Measurements from ENCODE around the gene CNIH4.
"Not testable (repeated sequence)": the region's sequence is repeated elsewhere in the genome, so short reads cannot be mapped to it uniquely, and the experiment has no call there.

CNIH4 gene

GRCh38 chr1:224356685-224357625, at the start of gene CNIH4:
Gene CNIH4, plus strand, starts transcription at chr1:224356879. Its CDS starts 46 bp downstream, at chr1:224356925.
- Mint-ChIP-seq H3K9me3 (no peaks in the 10 kb centered on the region), H3K4me1 (peaks cover 13 to 30% of the 10 kb centered on the region in 2 donors), H3K4me3 (peak within 1 kb of the TSS; percentile 96 to 97), H3K36me3 (peaks cover 9 to 10% of the 10 kb centered on the region in 2 donors), H3K27me3 (no peaks in the 10 kb centered on the region), H3K27ac (peak within 1 kb of the TSS; percentile 92)
- peak; percentile 99 for ATAC-seq (replicated peaks)
- DNase-seq, result peak; percentile 85

DNA sequence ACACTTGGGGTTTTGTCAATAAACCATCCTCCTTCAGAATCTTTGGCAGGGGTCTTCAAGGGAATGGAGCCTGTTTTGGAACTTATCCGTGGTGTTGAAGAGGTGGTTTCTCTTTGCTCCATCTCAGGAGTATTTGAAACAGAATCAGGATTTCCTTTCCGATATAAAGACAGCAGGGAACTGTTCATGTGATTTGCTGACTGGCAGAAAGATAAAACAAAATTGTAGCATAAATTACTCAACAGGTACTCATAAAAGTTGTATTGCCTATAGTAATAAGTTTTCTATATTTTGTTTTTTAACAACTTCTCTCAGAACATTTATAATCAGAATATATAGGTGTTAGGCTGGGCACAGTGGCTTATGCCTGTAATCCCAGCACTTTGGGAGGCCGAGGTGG, 48.6 kb upstream of the CNIH4 start:
- Mint-ChIP-seq H3K27ac (no peak overlapping the region), H3K4me3 (no peak overlapping the region), H3K4me1 (no peaks in the 10 kb centered on the region), H3K36me3 (peaks cover 23 to 42% of the 10 kb centered on the region in 2 donors), H3K27me3 (no peaks in the 10 kb centered on the region), H3K9me3 (no peaks in the 10 kb centered on the region)
- ATAC-seq (replicated peaks), result no peak
- DNase-seq, result no peak

- not testable (repeated sequence) for H3K27me3 Mint-ChIP-seq; H3K4me3 Mint-ChIP-seq; H3K4me1 Mint-ChIP-seq; ATAC-seq (replicated peaks); H3K9me3 Mint-ChIP-seq; DNase-seq; H3K27ac Mint-ChIP-seq
- H3K36me3 Mint-ChIP-seq, result peaks cover 19 to 34% of the 10 kb centered on the region in 2 donors
Measured at GRCh38 chr1:224311503-224311902, 45.2 kb upstream of the CNIH4 start.

GRCh38 chr1:224312025-224312424, 44.7 kb upstream of the CNIH4 start:
- Mint-ChIP-seq H3K27me3 (no peaks in the 10 kb centered on the region), H3K9me3 (no peaks in the 10 kb centered on the region), H3K4me1 (no peaks in the 10 kb centered on the region), H3K4me3 (no peak overlapping the region), H3K36me3 (peaks cover 19 to 33% of the 10 kb centered on the region in 2 donors), H3K27ac (no peak overlapping the region)
- DNase-seq, result no peak
- no peak for ATAC-seq (replicated peaks)

DNA sequence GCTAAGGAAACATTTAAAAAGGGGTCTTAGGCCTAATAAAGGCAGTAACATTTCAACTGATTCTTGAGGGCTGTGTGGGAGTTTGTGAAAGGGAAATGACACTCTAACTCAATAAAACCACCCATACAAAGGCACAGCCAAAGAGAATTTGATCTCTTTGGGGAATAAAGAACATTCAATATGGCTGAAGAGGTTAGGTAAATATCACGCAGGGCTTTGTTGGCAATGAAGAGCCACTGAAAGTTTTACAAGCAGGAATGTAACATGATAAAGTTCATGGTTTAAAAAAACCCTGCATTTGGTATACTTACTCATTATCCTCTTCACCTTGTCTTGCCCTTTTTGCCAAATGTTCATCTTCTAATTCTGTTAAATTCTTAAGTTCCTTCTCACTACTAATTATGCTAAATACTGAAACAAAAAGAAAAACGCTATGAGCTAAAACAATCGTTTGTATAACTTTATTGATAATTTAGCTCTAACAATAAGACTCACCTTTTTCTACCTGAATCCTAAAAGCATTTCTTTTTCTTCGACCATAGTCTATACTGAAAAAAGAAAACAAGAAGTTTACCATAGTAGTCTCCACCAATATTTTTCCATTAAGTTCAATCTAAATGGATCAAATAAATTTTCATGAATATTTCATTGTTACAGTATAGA, 39.2 kb upstream of the CNIH4 start:
- H3K4me3 Mint-ChIP-seq, result no peak overlapping the region
- ATAC-seq (replicated peaks) (no peak), DNase-seq (no peak)
- no peaks in the 10 kb centered on the region for H3K27me3 Mint-ChIP-seq
- H3K27ac Mint-ChIP-seq, result no peak overlapping the region
- H3K4me1 Mint-ChIP-seq, result peaks cover 3 to 17% of the 10 kb centered on the region in 2 donors
- H3K36me3 Mint-ChIP-seq, result peaks cover 9 to 28% of the 10 kb centered on the region in 2 donors
- H3K9me3 Mint-ChIP-seq, result no peaks in the 10 kb centered on the region

DNA sequence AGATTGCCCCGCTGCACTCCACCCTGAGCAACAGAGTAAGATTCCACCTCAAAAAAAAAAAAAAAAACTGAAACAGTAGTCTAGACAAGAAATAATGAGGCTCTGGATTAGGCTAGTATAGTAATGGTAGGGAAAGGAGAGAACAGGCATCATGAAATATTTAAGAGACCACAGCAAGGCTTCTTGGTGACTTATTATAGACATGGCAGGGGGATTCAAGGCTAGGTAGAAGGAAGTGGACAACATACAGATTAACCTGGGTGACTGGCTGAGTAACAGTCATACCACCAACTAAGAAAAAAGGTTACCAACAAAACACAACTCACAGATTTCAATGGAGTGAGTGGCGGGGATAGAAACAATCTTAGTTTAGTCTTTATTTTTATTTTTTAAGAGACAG, 35.0 kb upstream of the CNIH4 start:
- ATAC-seq (replicated peaks) (no peak), DNase-seq (no peak)
- Mint-ChIP-seq H3K9me3 (no peaks in the 10 kb centered on the region), H3K36me3 (peaks cover 12 to 15% of the 10 kb centered on the region in 2 donors), H3K27me3 (no peaks in the 10 kb centered on the region), H3K4me1 (peaks cover 3 to 25% of the 10 kb centered on the region in 2 donors), H3K27ac (no peak overlapping the region), H3K4me3 (no peak overlapping the region)

DNA sequence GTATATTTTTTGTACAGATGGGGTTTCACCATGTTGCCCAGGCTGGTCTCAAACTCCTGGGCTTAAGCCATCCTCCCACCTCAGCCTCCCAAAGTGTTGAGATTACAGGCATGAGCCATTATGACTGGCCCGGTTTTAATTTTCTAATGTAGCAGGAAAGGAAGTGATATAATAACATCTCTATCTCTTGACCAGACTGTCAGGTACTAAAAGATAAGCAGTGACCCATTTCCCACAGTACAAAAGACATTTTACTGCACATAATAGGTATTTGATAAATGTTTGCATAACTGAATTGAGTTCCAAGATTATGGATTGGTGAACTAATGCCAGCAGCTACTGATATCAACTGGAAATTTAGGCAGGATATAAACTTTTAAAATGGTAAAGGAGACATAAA, 30.7 kb upstream of the CNIH4 start:
- no peak overlapping the region for H3K4me3 Mint-ChIP-seq
- DNase-seq (no peak), ATAC-seq (replicated peaks) (no peak)
- H3K9me3 Mint-ChIP-seq, result no peaks in the 10 kb centered on the region
- H3K4me1 Mint-ChIP-seq, result peaks cover 14 to 44% of the 10 kb centered on the region in 2 donors
- peaks cover 12 to 14% of the 10 kb centered on the region in 2 donors for H3K36me3 Mint-ChIP-seq
- H3K27ac Mint-ChIP-seq, result no peak overlapping the region
- H3K27me3 Mint-ChIP-seq, result no peaks in the 10 kb centered on the region

- DNase-seq, result no peak
- peak overlapping the region; percentile 1 for H3K27ac Mint-ChIP-seq
Measured at GRCh38 chr1:224328644-224329043, 28.0 kb upstream of the CNIH4 start.

GRCh38 chr1:224329484-224329841, 27.2 kb upstream of the CNIH4 start:
- Mint-ChIP-seq H3K4me1 (peaks cover 20 to 48% of the 10 kb centered on the region in 2 donors), H3K27ac (peak overlapping the region; percentile 99), H3K27me3 (no peaks in the 10 kb centered on the region), H3K36me3 (peaks cover 0 to 4% of the 10 kb centered on the region in 2 donors), H3K4me3 (peak overlapping the region; percentile 85 to 99), H3K9me3 (no peaks in the 10 kb centered on the region)
- DNase-seq (no peak), ATAC-seq (replicated peaks) (no peak)

More at GRCh38 chr1:224328644-224329043, 28.0 kb upstream of the CNIH4 start:
- no peak for ATAC-seq (replicated peaks)
- Mint-ChIP-seq H3K4me3 (peak overlapping the region; percentile 43 to 67), H3K9me3 (no peaks in the 10 kb centered on the region), H3K27me3 (no peaks in the 10 kb centered on the region), H3K36me3 (peaks cover 0 to 7% of the 10 kb centered on the region in 2 donors), H3K4me1 (peaks cover 13 to 40% of the 10 kb centered on the region in 2 donors)

- DNase-seq (peak; percentile 76), ATAC-seq (replicated peaks) (peak; percentile 82 to 88)
- Mint-ChIP-seq H3K4me1 (peaks cover 21 to 53% of the 10 kb centered on the region in 2 donors), H3K9me3 (no peaks in the 10 kb centered on the region), H3K4me3 (peak within 1 kb of the TSS; percentile 85 to 99), H3K27ac (peak within 1 kb of the TSS; percentile 99), H3K27me3 (no peaks in the 10 kb centered on the region), H3K36me3 (peaks cover 0 to 4% of the 10 kb centered on the region in 2 donors)
Measured at GRCh38 chr1:224329842-224330753, 26.6 kb upstream of the CNIH4 start, which contains the start of gene NVL. Gene NVL, minus strand, starts transcription at chr1:224330172. Its CDS starts 45 bp downstream, at chr1:224330127.

DNA sequence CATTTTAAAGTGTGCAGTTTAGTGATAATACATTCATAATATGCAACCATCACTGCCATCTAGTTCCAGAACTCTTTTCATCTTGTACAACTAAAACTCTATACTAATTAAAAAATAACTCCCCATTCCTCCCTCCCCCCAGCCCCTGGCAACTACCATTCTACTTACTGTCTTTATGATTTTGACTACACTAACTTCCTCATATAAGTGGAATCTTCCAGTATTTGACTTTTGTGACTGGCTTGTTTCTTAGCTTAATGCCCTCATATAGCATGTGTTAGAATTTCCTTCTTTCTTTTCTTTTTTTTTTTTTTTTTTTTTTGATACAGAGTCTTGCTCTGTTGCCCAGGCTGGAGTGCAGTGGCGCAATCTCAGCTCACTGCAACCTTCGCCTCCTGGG, 25.4 kb upstream of the CNIH4 start:
- Mint-ChIP-seq H3K4me1 (peaks cover 21 to 53% of the 10 kb centered on the region in 2 donors), H3K36me3 (peaks cover 0 to 4% of the 10 kb centered on the region in 2 donors), H3K27ac (no peak overlapping the region), H3K4me3 (peak overlapping the region in 1 of 2 donors; percentile 16), H3K9me3 (no peaks in the 10 kb centered on the region), H3K27me3 (no peaks in the 10 kb centered on the region)
- DNase-seq, result no peak
- ATAC-seq (replicated peaks), result no peak

DNA sequence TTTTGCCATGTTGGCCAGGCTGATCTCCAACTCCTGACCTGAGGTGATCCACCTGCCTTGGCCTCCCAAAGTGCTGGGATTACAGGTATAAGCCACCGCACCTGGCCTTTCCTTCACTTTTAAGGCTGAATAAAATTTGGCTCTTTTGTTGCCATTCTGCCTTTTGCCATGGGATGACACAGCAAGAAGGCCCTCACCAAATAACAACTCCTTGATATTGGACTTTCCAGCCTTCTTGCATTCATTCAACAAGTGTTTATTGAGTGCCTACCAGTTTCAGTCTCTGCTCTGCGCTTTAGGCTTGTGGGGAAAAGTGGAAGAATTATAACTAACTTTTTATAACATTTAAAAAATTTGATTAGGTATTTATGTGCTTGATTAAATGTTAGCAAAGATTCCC, 24.9 kb upstream of the CNIH4 start:
- no peak for ATAC-seq (replicated peaks)
- no peaks in the 10 kb centered on the region for H3K9me3 Mint-ChIP-seq
- no peak overlapping the region for H3K4me3 Mint-ChIP-seq
- no peaks in the 10 kb centered on the region for H3K27me3 Mint-ChIP-seq
- peaks cover 0 to 4% of the 10 kb centered on the region in 2 donors for H3K36me3 Mint-ChIP-seq
- H3K4me1 Mint-ChIP-seq, result peaks cover 21 to 53% of the 10 kb centered on the region in 2 donors
- no peak overlapping the region for H3K27ac Mint-ChIP-seq
- DNase-seq, result no peak

DNA sequence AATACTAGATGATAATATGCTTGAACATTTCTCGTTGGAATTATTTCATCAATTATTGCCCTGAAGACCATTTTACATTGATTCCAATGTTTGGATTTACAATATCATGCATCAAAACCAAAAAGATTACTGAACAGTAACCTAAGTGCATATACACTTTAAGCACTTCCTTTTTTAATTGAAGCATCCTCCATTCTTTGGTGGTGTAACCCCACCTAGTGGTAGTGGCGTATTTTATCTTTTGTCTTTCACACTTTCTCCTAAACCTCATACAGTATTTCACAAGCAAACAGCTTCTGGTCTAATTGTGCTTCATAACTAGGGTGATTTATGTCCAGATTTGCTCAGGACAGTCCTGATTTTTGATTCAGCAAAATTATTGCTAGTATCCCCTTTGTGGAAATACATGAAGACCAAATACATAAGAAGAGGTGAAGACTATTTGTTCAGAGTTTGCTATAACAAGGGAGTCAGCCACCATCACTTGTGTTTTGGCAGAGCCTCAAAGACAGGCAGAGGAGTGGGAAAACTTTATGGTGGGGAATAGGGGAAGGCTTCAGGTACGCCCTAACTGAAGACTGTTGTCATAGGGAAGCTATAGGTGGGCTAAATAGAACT, 23.3 kb upstream of the CNIH4 start:
- Mint-ChIP-seq H3K36me3 (no peaks in the 10 kb centered on the region), H3K4me1 (peaks cover 16 to 42% of the 10 kb centered on the region in 2 donors), H3K27ac (peak overlapping the region; percentile 91), H3K4me3 (peak overlapping the region; percentile 35 to 39), H3K9me3 (no peaks in the 10 kb centered on the region), H3K27me3 (no peaks in the 10 kb centered on the region)
- no peak for DNase-seq
- peak; percentile 52 for ATAC-seq (replicated peaks)

Measured in stimulated activated naive B cell treated with anti-CD40 and anti-IgM and Interleukin-4, amounts not matched to agents 10 μg/mL and 1 μg/mL and 100 μg/mL, for 72 hours (primary cell).